ENCODE measurements around the gene PTPRK. TPM values are rescaled to one million over a fixed set of nuclear protein-coding genes. Genes with fewer than 3 reads are reported as not detected.

PTPRK gene
- total RNA-seq, 1 donor from 2014 or later, result 1.9 TPM

DNA sequence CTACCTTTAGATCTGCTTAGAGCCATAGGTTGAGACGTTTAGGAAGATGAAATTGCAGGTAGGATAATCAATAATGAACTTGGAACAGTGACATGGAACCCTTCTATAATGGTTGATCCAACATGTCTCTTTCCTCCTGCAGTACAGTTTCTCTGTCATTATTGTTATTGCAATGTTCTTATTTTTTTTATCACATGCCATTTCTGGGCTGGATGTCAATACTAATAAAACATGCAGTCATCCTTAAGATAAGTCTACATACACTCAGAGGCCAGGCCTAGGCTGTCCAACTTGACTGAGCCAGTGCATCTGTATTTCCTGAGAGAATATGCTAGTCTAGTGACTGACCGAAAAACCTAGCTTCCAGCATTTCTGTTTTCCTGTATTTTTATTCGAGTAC lies 544.3 kb downstream of the PTPRK start:
- intact Hi-C loops (cut with micrococcal nuclease), result no loop called here

DNA sequence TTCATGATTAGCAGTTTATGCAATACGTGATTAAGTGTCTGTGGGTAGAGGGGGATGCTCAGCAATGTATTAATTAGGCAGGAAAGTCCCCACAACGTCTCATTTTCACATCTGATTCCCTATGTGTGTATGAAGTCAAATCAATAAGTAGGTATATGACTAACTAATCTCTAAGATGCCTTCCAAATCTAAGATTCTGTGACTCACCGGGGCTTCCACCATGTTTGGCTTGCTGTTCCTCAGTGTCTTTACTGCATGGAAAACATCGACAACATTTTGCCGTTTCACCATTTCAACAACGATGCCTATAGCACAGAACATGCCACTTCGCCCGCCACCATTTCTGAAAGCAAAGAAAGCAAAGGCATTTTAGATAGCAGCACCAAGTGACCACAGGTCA lies 547.6 kb downstream of the PTPRK start:
- intact Hi-C loops (cut with micrococcal nuclease), result loop anchor here (1.0 to 5.0 kb wide), 10 partner anchors 22 to 706 kb away; partner anchors contain the start of gene RNF146

- intact Hi-C loops (cut with micrococcal nuclease), result loop anchor here (1.0 to 5.0 kb wide), 10 partner anchors 21 to 705 kb away; partner anchors contain the start of gene RNF146
Measured at GRCh38 chr6:127971945-127972391, 548.4 kb downstream of the PTPRK start.

DNA sequence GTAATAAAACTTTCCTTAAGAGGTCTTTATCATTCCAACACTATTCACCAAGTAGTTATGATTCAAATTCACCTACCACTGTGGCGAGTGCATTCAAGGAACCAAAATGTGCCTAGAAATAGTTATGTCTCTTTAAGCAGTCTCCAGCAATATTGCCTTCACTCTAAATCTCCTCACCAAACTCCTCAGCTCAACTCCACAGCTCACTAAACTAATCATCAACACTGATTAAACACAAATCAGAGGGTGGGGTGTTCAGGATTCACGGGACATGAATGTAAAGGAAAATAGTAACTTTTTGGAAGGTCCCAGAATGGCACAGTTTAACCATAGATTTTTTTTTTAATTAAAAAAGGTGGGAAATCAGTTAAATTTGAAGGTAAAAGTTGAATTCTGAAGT lies 549.0 kb downstream of the PTPRK start:
- intact Hi-C loops (cut with micrococcal nuclease), result loop anchor here (5.0 kb wide), 1 partner anchor 704 kb away; the partner anchor contains the start of gene RNF146

GRCh38 chr6:127969701-127970100 lies 550.7 kb downstream of the PTPRK start:
- intact Hi-C loops (cut with micrococcal nuclease), result loop anchor here (5.0 kb wide), 1 partner anchor 702 kb away; the partner anchor contains the start of gene RNF146

- intact Hi-C loops (cut with micrococcal nuclease), result no loop called here
Measured at GRCh38 chr6:127968394-127968793, 552.0 kb downstream of the PTPRK start.

DNA sequence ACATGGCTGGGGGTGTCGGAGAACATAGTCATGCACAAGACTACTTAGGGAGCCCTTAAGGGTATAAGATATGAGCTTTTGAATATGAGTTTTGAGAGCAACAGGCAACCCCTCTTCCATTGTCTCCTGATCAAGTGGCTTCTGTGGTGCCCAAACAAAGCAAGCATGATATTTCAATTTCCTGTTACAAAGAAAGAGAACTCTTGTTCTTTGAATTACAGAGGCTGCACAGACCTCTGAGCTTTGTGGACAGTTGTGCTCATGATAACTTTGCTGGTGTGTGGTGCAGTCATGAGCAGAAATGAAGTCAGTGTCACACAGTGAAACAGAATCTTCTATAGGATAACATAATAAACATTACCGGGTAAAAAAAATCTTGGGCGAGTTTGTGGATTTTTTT lies 552.7 kb downstream of the PTPRK start:
- intact Hi-C loops (cut with micrococcal nuclease), result no loop called here

- intact Hi-C loops (cut with micrococcal nuclease), result no loop called here
Measured at GRCh38 chr6:127966616-127967015, 553.8 kb downstream of the PTPRK start.

DNA sequence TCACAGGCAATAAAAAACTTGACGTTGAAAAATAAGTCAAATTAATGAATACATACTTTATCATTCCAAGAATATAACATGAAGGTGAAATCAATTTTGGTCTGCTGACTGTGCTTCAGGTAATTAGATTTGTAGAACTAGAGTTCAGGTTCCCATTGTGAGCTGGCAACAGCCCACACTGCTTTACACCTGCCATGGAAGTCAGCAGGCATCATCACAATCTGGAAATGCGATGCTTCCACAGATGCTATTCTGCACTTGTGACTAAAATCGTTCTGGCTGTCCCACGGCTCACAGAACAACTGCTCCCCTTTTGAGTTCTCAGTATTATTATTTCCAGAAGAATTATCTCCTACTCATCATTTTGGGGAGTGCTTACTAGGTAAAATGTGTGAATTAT lies 556.9 kb downstream of the PTPRK start:
- intact Hi-C loops (cut with micrococcal nuclease), result no loop called here

GRCh38 chr6:127959869-127960268 lies 560.5 kb downstream of the PTPRK start:
- intact Hi-C loops (cut with micrococcal nuclease), result no loop called here

DNA sequence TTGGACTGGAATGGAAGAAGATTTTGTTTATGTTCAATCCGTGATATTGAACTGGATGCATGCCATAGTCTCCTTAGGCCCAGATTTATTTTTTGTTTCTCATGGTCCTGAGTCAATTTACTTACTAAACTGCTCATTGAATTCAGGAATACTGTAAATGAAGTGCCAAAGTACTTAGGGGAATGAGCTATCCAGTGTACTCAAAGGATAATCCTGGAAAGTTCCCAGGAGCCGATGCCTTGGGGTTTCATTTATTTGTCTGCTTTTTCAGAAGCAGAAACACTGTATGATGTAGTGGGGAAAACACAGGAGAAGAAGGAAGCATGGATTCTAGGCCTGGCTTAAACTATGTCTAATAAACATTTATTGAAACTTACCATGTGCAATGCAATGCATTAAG lies 563.4 kb downstream of the PTPRK start:
- intact Hi-C loops (cut with micrococcal nuclease), result no loop called here

GRCh38 chr6:127956260-127956888 lies 564.0 kb downstream of the PTPRK start:
- intact Hi-C loops (cut with micrococcal nuclease), result no loop called here

DNA sequence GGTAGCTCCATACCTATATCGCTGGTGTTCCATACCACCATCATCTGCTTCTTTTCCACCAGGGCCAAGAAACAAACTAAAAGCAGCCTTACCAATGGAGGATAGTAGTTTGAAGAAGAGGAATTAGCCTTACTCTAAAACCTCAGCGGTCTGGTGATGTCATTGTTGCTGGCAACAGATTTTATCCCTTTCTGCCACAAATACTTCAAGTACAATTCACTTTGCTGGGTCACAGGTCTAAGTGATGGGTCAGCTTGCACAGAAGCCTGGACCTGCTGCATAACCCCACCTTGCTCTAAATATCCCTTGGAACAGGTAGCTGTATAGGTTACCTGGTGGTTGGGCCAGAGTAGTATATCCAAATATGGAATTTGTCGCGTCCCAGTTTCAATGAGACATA lies 566.3 kb downstream of the PTPRK start:
- intact Hi-C loops (cut with micrococcal nuclease), result loop anchor here (5.0 kb wide), 1 partner anchor 57 kb away; no protein-coding TSS in a partner anchor

DNA sequence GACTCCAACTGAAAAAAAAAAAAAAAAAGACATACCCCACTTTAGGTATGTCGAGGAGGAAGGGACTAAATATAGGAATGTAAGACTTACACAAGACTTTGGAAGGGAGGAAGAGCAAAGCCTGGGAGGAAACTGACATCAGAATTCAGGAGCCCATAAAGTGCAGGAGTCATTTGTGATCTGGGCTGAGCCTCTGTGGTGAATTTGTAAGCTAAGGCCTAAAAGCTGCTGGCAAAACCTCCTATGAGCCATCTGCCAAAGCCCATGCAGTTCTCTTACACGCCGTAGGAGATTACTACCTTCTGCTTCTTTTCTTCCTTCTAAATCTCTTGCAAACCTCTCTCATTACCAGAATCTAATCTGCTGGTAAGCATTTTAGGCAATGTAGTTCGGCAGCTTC lies 567.6 kb downstream of the PTPRK start:
- intact Hi-C loops (cut with micrococcal nuclease), result loop anchor here (5.0 kb wide), 1 partner anchor 56 kb away; no protein-coding TSS in a partner anchor

DNA sequence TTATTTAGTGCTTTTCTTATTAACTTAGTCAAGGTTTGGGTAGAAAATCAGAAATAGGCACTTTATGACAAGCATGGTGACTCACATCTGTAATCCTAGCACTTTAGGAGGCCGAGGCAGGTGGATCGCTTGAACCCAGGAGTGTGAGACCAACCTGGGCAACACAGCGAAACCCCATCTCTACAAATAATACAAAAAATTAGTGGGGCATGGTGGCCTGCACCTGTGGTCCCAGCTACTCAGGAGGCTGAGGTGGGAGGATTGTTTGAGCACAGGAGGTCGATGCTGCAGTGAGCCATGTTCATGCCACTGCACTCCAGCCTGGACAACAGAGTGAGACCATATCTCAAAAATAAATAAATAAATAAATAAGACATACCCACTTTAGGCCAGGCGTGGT lies 568.2 kb downstream of the PTPRK start:
- intact Hi-C loops (cut with micrococcal nuclease), result loop anchor here (5.0 kb wide), 1 partner anchor 55 kb away; no protein-coding TSS in a partner anchor

- intact Hi-C loops (cut with micrococcal nuclease), result loop anchor here (1.0 to 5.0 kb wide), 4 partner anchors 17 to 71 kb away; no protein-coding TSS in a partner anchor
Measured at GRCh38 chr6:127951172-127951917, 569.1 kb downstream of the PTPRK start.

- intact Hi-C loops (cut with micrococcal nuclease), result loop anchor here (1.0 to 5.0 kb wide), 5 partner anchors 16 to 70 kb away; no protein-coding TSS in a partner anchor
Measured at GRCh38 chr6:127950566-127951145, 569.7 kb downstream of the PTPRK start.

DNA sequence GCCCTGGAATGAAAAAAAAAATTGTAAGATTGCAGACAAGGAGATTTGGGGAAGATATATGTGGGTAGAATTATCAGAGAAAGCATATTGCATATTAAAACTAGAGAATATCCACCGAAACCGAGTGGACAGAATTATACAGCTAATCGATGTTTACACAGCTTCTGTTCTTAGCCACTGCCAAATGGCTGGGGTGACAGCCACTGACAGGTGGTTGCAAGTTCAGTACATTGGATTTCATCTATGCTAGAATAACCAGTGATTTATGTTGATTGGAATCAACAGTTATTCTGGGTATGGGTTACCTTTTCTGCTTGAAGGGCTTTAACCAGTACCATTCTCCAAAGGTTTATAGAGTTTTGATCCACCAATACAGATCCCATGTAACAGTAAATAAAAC lies 571.1 kb downstream of the PTPRK start:
- intact Hi-C loops (cut with micrococcal nuclease), result no loop called here

GRCh38 chr6:127946388-127946787 lies 574.0 kb downstream of the PTPRK start:
- intact Hi-C loops (cut with micrococcal nuclease), result no loop called here

GRCh38 chr6:127945434-127946097 lies 574.8 kb downstream of the PTPRK start:
- intact Hi-C loops (cut with micrococcal nuclease), result no loop called here

- intact Hi-C loops (cut with micrococcal nuclease), result no loop called here
Measured at GRCh38 chr6:127941228-127941627, 579.2 kb downstream of the PTPRK start.
